ENCODE data around the gene FXYD6. TPM values are rescaled to one million over a fixed set of nuclear protein-coding genes. Genes with fewer than 3 reads are reported as not detected.
A peak's percentile ranks its signal among the peaks of the same experiment; 100 is the strongest.

The FXYD6 gene
- total and polyA plus RNA-seq, 7 donors, result 12.3 to 305 (median 243) TPM

GRCh38 chr11:117862019-117862725 lies 14.3 kb downstream of the FXYD6 start:
- WGBS, 2 donors, result 68 to 69% methylated on average over 12 of the region's 12 CpGs
- peak; percentile 66 for DNase-seq
- Histone ChIP-seq H3K27ac (peak overlapping the region; percentile 33 to 69 (median 62)), H3K4me3 (peak overlapping the region in 1 of 4 donors; percentile 6), H3K27me3 (no peaks in the 10 kb centered on the region), H3K36me3 (no peaks in the 10 kb centered on the region), H3K9me3 (no peaks in the 10 kb centered on the region), H3K4me1 (peaks cover 0 to 82% (median 77%) of the 10 kb centered on the region in 4 donors)
- intact Hi-C loops (cut with DNase I), result no loop called here
- TF ChIP-seq POLR2AphosphoS5 (IDR thresholded peaks at IDR 0.05), result no peak
- TF ChIP-seq EP300 (IDR thresholded peaks at IDR 0.05), result no peak
- no peak for TF ChIP-seq POLR2A (IDR thresholded peaks at IDR 0.05)
- TF ChIP-seq CTCF (IDR thresholded peaks at IDR 0.05), result no peak

- Histone ChIP-seq H3K36me3 (no peaks in the 10 kb centered on the region), H3K4me1 (peaks cover 0 to 81% (median 76%) of the 10 kb centered on the region in 4 donors), H3K27ac (peak overlapping the region; percentile 5 to 69 (median 62)), H3K4me3 (no peak overlapping the region), H3K27me3 (no peaks in the 10 kb centered on the region), H3K9me3 (no peaks in the 10 kb centered on the region)
- intact Hi-C loops (cut with DNase I), result no loop called here
- DNase-seq, result peak; percentile 66
- TF ChIP-seq POLR2AphosphoS5 (IDR thresholded peaks at IDR 0.05) (no peak), EP300 (IDR thresholded peaks at IDR 0.05) (no peak), POLR2A (IDR thresholded peaks at IDR 0.05) (no peak), CTCF (IDR thresholded peaks at IDR 0.05) (no peak)
- WGBS, 2 donors, result 59 to 69% methylated on average over 13 of the region's 13 CpGs
Measured at GRCh38 chr11:117861151-117862018, 15.1 kb downstream of the FXYD6 start.

GRCh38 chr11:117860139-117860538 lies 16.3 kb downstream of the FXYD6 start:
- H3K4me1 ChIP-seq, result peaks cover 0 to 81% (median 76%) of the 10 kb centered on the region in 4 donors
- intact Hi-C loops (cut with DNase I), result no loop called here
- no peaks in the 10 kb centered on the region for H3K27me3 ChIP-seq
- H3K36me3 ChIP-seq, result no peaks in the 10 kb centered on the region
- peak overlapping the region in 2 of 4 donors; percentile 16 to 44 for H3K27ac ChIP-seq
- no peak overlapping the region for H3K4me3 ChIP-seq
- H3K9me3 ChIP-seq, result no peaks in the 10 kb centered on the region
- no peak for TF ChIP-seq CTCF (IDR thresholded peaks at IDR 0.05)
- TF ChIP-seq POLR2AphosphoS5 (IDR thresholded peaks at IDR 0.05), result no peak
- no peak for TF ChIP-seq POLR2A (IDR thresholded peaks at IDR 0.05)
- TF ChIP-seq EP300 (IDR thresholded peaks at IDR 0.05), result no peak
- peak; percentile 37 for DNase-seq
- WGBS, 2 donors, result 84 to 93% methylated on average over 6 of the region's 6 CpGs

- Histone ChIP-seq H3K36me3 (no peaks in the 10 kb centered on the region), H3K27me3 (no peaks in the 10 kb centered on the region), H3K4me3 (no peak overlapping the region), H3K9me3 (no peaks in the 10 kb centered on the region), H3K4me1 (peaks cover 0 to 83% (median 76%) of the 10 kb centered on the region in 4 donors), H3K27ac (peak overlapping the region in 2 of 4 donors; percentile 16 to 44)
- no peak for TF ChIP-seq POLR2AphosphoS5 (IDR thresholded peaks at IDR 0.05)
- no peak for TF ChIP-seq CTCF (IDR thresholded peaks at IDR 0.05)
- TF ChIP-seq POLR2A (IDR thresholded peaks at IDR 0.05), result no peak
- TF ChIP-seq EP300 (IDR thresholded peaks at IDR 0.05), result no peak
- no peak for DNase-seq
- 83 to 87% methylated on average over 9 of the region's 9 CpGs for WGBS, 2 donors
- intact Hi-C loops (cut with DNase I), result no loop called here
Measured at GRCh38 chr11:117859488-117860112, 16.9 kb downstream of the FXYD6 start.

Measured in sigmoid colon (tissue), 7 donors.